ENCODE data around the gene PTGFR. TPM values are rescaled to one million over a fixed set of nuclear protein-coding genes. Genes with fewer than 3 reads are reported as not detected.

PTGFR gene
- total and polyA plus RNA-seq, 2 of the 13 experiments (the other 11 are each of a cell fraction or from before 2014, with no cell fraction given): not detected

GRCh38 chr1:78469576-78469975, 21.2 kb upstream of the PTGFR start (continued):
- TF ChIP-seq ZBTB42 (CRISPR knock-in tag; IDR thresholded peaks at IDR 0.05) (no peak), SYNCRIP (IDR thresholded peaks at IDR 0.05; ENCODE audit: insufficient read depth, low read depth, low read length) (no peak), AKAP8 (CRISPR knock-in tag; IDR thresholded peaks at IDR 0.05) (no peak)

GRCh38 chr1:78471890-78472620, 18.7 kb upstream of the PTGFR start:
- no peaks in the 10 kb centered on the region for H3K36me3 ChIP-seq (replicated peaks in 1 of 2; ENCODE audit: control insufficient read depth in 1 of 2, insufficient read depth in 2 of 2, low read length in 2 of 2)
- no peaks in the 10 kb centered on the region for H3K79me2 ChIP-seq (ENCODE audit: insufficient read depth, low read length)
- no peaks in the 10 kb centered on the region for H4K20me1 ChIP-seq (ENCODE audit: insufficient read depth, low read length)
- in situ Hi-C loops (cut with HindIII; ENCODE audit: extremely low pct_ligation_motif_present, low pct_unique_long_range_greater_than_20kb) (no loop called here), intact Hi-C loops (cut with micrococcal nuclease; ENCODE audit: unreplicated experiment) (no loop called here)
- BruUV-seq (replicated peaks): no TSS peak
- H3K9ac ChIP-seq (ENCODE audit: insufficient read depth, low read depth, low read length): no peak overlapping the region
- no peak overlapping the region for H3K27ac ChIP-seq (ENCODE audit: extremely low read length, insufficient read depth, low read length)
- no peak overlapping the region for H3K4me2 ChIP-seq (ENCODE audit: low read depth, low read length)
- no peak for DNase-seq (ENCODE audit: low spot score)
- TF ChIP-seq SP5 (CRISPR knock-in tag; IDR thresholded peaks at IDR 0.05; ENCODE audit: borderline replicate concordance, low read depth) (no peak), ZNF737 (CRISPR knock-in tag; IDR thresholded peaks at IDR 0.05; ENCODE audit: borderline replicate concordance) (no peak), AHR (CRISPR knock-in tag; IDR thresholded peaks at IDR 0.05) (no peak)
- no peak overlapping the region for H3K4me3 ChIP-seq (replicated peaks in 1 of 3; ENCODE audit: insufficient read depth in 1 of 3, low read depth in 2 of 3, low read length in 3 of 3)
- POLR2A ChIA-PET: no interaction called here
- 0% methylated on average over 2 of the region's 2 CpGs for WGBS (ENCODE audit: low lambda C conversion rate)
- no peak overlapping the region for H2AFZ ChIP-seq (ENCODE audit: low read length)
- peaks cover 11% of the 10 kb centered on the region for H3K4me1 ChIP-seq (ENCODE audit: insufficient read depth, low read length)
- no peak for FAIRE-seq
- CTCF ChIA-PET (ENCODE audit: low intra/inter-chr PET ratio, low total read pairs): no interaction called here
- H3K9me3 ChIP-seq (ENCODE audit: low read length): no peaks in the 10 kb centered on the region
- no peaks in the 10 kb centered on the region for H3K27me3 ChIP-seq (ENCODE audit: control insufficient read depth in 1 of 2, insufficient read depth in 2 of 2, low read length in 2 of 2)
- ATAC-seq: no peak

- Histone ChIP-seq H3K4me2 (ENCODE audit: low read depth, low read length) (no peak overlapping the region), H3K27me3 (ENCODE audit: control insufficient read depth in 1 of 2, insufficient read depth in 2 of 2, low read length in 2 of 2) (no peaks in the 10 kb centered on the region), H2AFZ (ENCODE audit: low read length) (no peak overlapping the region), H3K9ac (ENCODE audit: insufficient read depth, low read depth, low read length) (no peak overlapping the region), H4K20me1 (ENCODE audit: insufficient read depth, low read length) (no peaks in the 10 kb centered on the region), H3K4me1 (ENCODE audit: insufficient read depth, low read length) (peaks cover 11% of the 10 kb centered on the region), H3K79me2 (ENCODE audit: insufficient read depth, low read length) (no peaks in the 10 kb centered on the region), H3K4me3 (replicated peaks in 1 of 3; ENCODE audit: insufficient read depth in 1 of 3, low read depth in 2 of 3, low read length in 3 of 3) (no peak overlapping the region), H3K27ac (ENCODE audit: extremely low read length, insufficient read depth, low read length) (no peak overlapping the region), H3K36me3 (replicated peaks in 1 of 2; ENCODE audit: control insufficient read depth in 1 of 2, insufficient read depth in 2 of 2, low read length in 2 of 2) (no peaks in the 10 kb centered on the region), H3K9me3 (ENCODE audit: low read length) (no peaks in the 10 kb centered on the region)
- BruUV-seq (replicated peaks): no TSS peak
- TF ChIP-seq ZFP90 (CRISPR knock-in tag; IDR thresholded peaks at IDR 0.05; ENCODE audit: borderline replicate concordance) (no peak), ISL2 (CRISPR knock-in tag; IDR thresholded peaks at IDR 0.05) (no peak), ZNF33B (CRISPR knock-in tag; IDR thresholded peaks at IDR 0.05) (no peak), ZNF619 (CRISPR knock-in tag; IDR thresholded peaks at IDR 0.05) (no peak), ZNF367 (CRISPR knock-in tag; IDR thresholded peaks at IDR 0.05; ENCODE audit: borderline replicate concordance) (no peak), ZNF607 (CRISPR knock-in tag; IDR thresholded peaks at IDR 0.05; ENCODE audit: borderline replicate concordance) (no peak), KDM3A (CRISPR knock-in tag; IDR thresholded peaks at IDR 0.05; ENCODE audit: low read depth) (no peak), PRDM4 (CRISPR knock-in tag; IDR thresholded peaks at IDR 0.05; ENCODE audit: borderline replicate concordance) (no peak)
- WGBS (ENCODE audit: low lambda C conversion rate): 13% methylated on average over 2 of the region's 2 CpGs
- no peak for ATAC-seq
- DNase-seq (ENCODE audit: low spot score): no peak
- FAIRE-seq: no peak
- intact Hi-C loops (cut with micrococcal nuclease; ENCODE audit: unreplicated experiment) (no loop called here), in situ Hi-C loops (cut with HindIII; ENCODE audit: extremely low pct_ligation_motif_present, low pct_unique_long_range_greater_than_20kb) (no loop called here)
- ChIA-PET CTCF (ENCODE audit: low intra/inter-chr PET ratio, low total read pairs) (no interaction called here), POLR2A (no interaction called here)
Measured at GRCh38 chr1:78472851-78473496, 17.8 kb upstream of the PTGFR start.

All from HepG2 (cell line).